PFSK-1 (cell line): ENCODE measurements around the gene MFSD6.

Experiments used
- FOXP2 ChIP-seq: optimal IDR thresholded peaks from 2 replicates; pipeline ENCODE3; 2011; ENCODE audit warnings: borderline replicate concordance, control low read depth, inconsistent platforms; ENCODE audit not compliant: insufficient read depth; ENCODE audit errors: extremely low read length, extremely low read depth
- POLR2AphosphoS5 ChIP-seq: IDR thresholded peaks from 2 replicates; pipeline ENCODE4 v1.6.1; 2012; ENCODE audit warnings: low read depth, mild to moderate bottlenecking, control low read depth, low read length, moderate library complexity
- SIN3A ChIP-seq: IDR thresholded peaks from 2 replicates; pipeline ENCODE4 v1.6.1; 2012; ENCODE audit warnings: mild to moderate bottlenecking, low read length, moderate library complexity, borderline replicate concordance; ENCODE audit not compliant: insufficient read depth
- TF ChIP-seq, protein P1 (sequence below), 2 experiments: IDR thresholded peaks; 2 replicates each; pipeline versions ENCODE4 v1.6.1 to v1.8.0; 2011 to 2012; ENCODE audit warnings: low read depth in 2 of 2, low read length in 2 of 2, control low read depth in 1 of 2, inconsistent platforms in 1 of 2, mild to moderate bottlenecking in 1 of 2, moderate library complexity in 1 of 2; ENCODE audit not compliant: insufficient read depth in 1 of 2

DNA sequence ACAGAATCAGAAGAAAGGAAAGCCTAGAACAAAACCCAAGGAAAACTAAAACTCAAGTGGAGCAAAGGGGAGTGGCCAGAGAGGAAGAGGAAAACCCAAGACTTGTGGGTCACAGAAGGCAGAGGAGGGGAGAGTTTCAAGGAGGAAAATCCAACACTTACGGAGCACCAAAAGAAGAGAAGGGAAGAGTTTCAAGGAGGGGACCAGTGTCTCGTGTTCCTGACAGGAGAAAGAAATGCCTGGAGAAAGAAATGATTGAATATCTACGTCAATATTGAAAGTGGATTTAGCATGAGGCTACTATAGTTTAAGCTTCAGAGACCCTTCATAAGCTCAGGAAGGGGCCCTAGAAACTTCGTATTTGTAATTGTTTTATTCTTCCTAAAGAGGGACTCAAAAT lies 1.4 kb upstream of the MFSD6 start:
- TF ChIP-seq SIN3A (no peak), FOXP2 (no peak), POLR2AphosphoS5 (no peak)
- TF ChIP-seq, protein P1, sequence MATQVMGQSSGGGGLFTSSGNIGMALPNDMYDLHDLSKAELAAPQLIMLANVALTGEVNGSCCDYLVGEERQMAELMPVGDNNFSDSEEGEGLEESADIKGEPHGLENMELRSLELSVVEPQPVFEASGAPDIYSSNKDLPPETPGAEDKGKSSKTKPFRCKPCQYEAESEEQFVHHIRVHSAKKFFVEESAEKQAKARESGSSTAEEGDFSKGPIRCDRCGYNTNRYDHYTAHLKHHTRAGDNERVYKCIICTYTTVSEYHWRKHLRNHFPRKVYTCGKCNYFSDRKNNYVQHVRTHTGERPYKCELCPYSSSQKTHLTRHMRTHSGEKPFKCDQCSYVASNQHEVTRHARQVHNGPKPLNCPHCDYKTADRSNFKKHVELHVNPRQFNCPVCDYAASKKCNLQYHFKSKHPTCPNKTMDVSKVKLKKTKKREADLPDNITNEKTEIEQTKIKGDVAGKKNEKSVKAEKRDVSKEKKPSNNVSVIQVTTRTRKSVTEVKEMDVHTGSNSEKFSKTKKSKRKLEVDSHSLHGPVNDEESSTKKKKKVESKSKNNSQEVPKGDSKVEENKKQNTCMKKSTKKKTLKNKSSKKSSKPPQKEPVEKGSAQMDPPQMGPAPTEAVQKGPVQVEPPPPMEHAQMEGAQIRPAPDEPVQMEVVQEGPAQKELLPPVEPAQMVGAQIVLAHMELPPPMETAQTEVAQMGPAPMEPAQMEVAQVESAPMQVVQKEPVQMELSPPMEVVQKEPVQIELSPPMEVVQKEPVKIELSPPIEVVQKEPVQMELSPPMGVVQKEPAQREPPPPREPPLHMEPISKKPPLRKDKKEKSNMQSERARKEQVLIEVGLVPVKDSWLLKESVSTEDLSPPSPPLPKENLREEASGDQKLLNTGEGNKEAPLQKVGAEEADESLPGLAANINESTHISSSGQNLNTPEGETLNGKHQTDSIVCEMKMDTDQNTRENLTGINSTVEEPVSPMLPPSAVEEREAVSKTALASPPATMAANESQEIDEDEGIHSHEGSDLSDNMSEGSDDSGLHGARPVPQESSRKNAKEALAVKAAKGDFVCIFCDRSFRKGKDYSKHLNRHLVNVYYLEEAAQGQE (IDR thresholded peaks at IDR 0.05; ENCODE audit: insufficient read depth in 1 of 2, low read depth in 2 of 2, low read length in 2 of 2) = no peak
